GM21526 (cell line): Measurements from ENCODE around the gene SBNO2.
"Not testable (repeated sequence)": the region's sequence is repeated elsewhere in the genome, so short reads cannot be mapped to it uniquely, and the experiment has no call there.

ENCODE experiments used
- ATAC-seq: cut with Tn5 transposase; IDR thresholded peaks from one replicate; pipeline ENCODE4 v1.9.1; 2021; ENCODE audit warnings: moderate library complexity; ENCODE audit not compliant: unreplicated experiment, low FRiP score

SBNO2 gene

GRCh38 chr19:1211494-1212234 is 37.6 kb upstream of the SBNO2 start:
- ATAC-seq: no peak

GRCh38 chr19:1210227-1210538 is 36.1 kb upstream of the SBNO2 start:
- no peak for ATAC-seq

- not testable (repeated sequence) for ATAC-seq
Measured at GRCh38 chr19:1208830-1209229, 34.8 kb upstream of the SBNO2 start.

GRCh38 chr19:1206864-1207450 is 32.9 kb upstream of the SBNO2 start:
- ATAC-seq: no peak

GRCh38 chr19:1206150-1206863 is 32.2 kb upstream of the SBNO2 start:
- ATAC-seq: no peak

GRCh38 chr19:1205114-1206099 is 31.3 kb upstream of the SBNO2 start, which contains the start of gene STK11:
TSS of gene STK11 (plus strand) at chr19:1205778. CDS start at chr19:1206914, 1,136 bp downstream.
- peak; percentile 78 for ATAC-seq

- not testable (repeated sequence) for ATAC-seq
Measured at GRCh38 chr19:1200614-1201013, 26.5 kb upstream of the SBNO2 start.

GRCh38 chr19:1199531-1199930 is 25.5 kb upstream of the SBNO2 start:
- no peak for ATAC-seq

GRCh38 chr19:1189419-1189818 is 15.4 kb upstream of the SBNO2 start:
- no peak for ATAC-seq

- no peak for ATAC-seq
Measured at GRCh38 chr19:1183543-1184172, 9.6 kb upstream of the SBNO2 start.

- no peak for ATAC-seq
Measured at GRCh38 chr19:1182727-1183126, 8.7 kb upstream of the SBNO2 start.

- no peak for ATAC-seq
Measured at GRCh38 chr19:1182068-1182467, 8.0 kb upstream of the SBNO2 start.

- ATAC-seq: no peak
Measured at GRCh38 chr19:1181606-1182005, 7.5 kb upstream of the SBNO2 start.

- ATAC-seq: no peak
Measured at GRCh38 chr19:1177322-1178114, 3.5 kb upstream of the SBNO2 start.

GRCh38 chr19:1173159-1173844 is 766 bp downstream of the SBNO2 start:
- ATAC-seq: no peak

- no peak for ATAC-seq
Measured at GRCh38 chr19:1172353-1173158, 1.5 kb downstream of the SBNO2 start.

GRCh38 chr19:1171755-1172352 is 2.2 kb downstream of the SBNO2 start:
- ATAC-seq: no peak
